ENCODE results near the gene KYNU. TPM values are rescaled to one million over a fixed set of nuclear protein-coding genes. Genes with fewer than 3 reads are reported as not detected.
"Not testable (repeated sequence)": the region's sequence is repeated elsewhere in the genome, so short reads cannot be mapped to it uniquely, and the experiment has no call there.

The KYNU gene
- total RNA-seq, 1 donor from 2014 or later: 1.0 TPM

GRCh38 chr2:142940606-142941223, 63.3 kb downstream of the KYNU start:
- Histone ChIP-seq H3K36me3 (no peaks in the 10 kb centered on the region), H3K27ac (replicated peaks) (no peak overlapping the region), H3K4me3 (no peak overlapping the region), H3K9me3 (replicated peaks) (no peaks in the 10 kb centered on the region), H3K4me1 (no peaks in the 10 kb centered on the region), H3K27me3 (ENCODE audit: low read depth) (no peaks in the 10 kb centered on the region)
- intact Hi-C loops (cut with micrococcal nuclease): no loop called here
- no peak for DNase-seq
- TF ChIP-seq, protein P1, sequence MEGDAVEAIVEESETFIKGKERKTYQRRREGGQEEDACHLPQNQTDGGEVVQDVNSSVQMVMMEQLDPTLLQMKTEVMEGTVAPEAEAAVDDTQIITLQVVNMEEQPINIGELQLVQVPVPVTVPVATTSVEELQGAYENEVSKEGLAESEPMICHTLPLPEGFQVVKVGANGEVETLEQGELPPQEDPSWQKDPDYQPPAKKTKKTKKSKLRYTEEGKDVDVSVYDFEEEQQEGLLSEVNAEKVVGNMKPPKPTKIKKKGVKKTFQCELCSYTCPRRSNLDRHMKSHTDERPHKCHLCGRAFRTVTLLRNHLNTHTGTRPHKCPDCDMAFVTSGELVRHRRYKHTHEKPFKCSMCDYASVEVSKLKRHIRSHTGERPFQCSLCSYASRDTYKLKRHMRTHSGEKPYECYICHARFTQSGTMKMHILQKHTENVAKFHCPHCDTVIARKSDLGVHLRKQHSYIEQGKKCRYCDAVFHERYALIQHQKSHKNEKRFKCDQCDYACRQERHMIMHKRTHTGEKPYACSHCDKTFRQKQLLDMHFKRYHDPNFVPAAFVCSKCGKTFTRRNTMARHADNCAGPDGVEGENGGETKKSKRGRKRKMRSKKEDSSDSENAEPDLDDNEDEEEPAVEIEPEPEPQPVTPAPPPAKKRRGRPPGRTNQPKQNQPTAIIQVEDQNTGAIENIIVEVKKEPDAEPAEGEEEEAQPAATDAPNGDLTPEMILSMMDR (IDR thresholded peaks at IDR 0.05; ENCODE audit: borderline replicate concordance): no peak

GRCh38 chr2:142942690-142943089, 65.2 kb downstream of the KYNU start:
- DNase-seq: no peak
- no peaks in the 10 kb centered on the region for H3K4me1 ChIP-seq
- no peak overlapping the region for H3K4me3 ChIP-seq
- H3K27ac ChIP-seq (replicated peaks): no peak overlapping the region
- H3K36me3 ChIP-seq: no peaks in the 10 kb centered on the region
- TF ChIP-seq, protein P1 (IDR thresholded peaks at IDR 0.05; ENCODE audit: borderline replicate concordance): no peak
- no peaks in the 10 kb centered on the region for H3K9me3 ChIP-seq (replicated peaks)
- H3K27me3 ChIP-seq (ENCODE audit: low read depth): no peaks in the 10 kb centered on the region
- intact Hi-C loops (cut with micrococcal nuclease): no loop called here

DNA sequence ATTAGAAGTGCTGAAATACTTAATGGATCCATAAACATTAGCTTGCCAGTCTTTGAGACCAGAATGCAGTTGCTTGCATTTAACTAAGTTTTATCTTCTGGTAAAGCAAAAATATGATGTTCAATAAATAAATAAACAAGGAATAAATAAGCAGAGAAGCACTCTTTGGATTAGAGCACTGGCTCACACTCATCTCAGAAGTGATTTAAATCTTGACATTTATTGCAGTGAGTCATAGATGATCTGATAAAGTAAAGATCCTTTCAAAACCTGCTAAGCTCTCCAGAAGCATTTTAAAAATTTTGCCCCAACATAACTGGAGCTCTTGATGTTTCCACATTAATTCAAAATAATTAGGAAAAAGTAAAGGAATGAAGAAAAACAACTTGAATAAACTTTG, 66.8 kb downstream of the KYNU start:
- H3K4me1 ChIP-seq: no peaks in the 10 kb centered on the region
- TF ChIP-seq, protein P1 (IDR thresholded peaks at IDR 0.05; ENCODE audit: borderline replicate concordance): no peak
- H3K9me3 ChIP-seq (replicated peaks): no peaks in the 10 kb centered on the region
- intact Hi-C loops (cut with micrococcal nuclease): no loop called here
- H3K27me3 ChIP-seq (ENCODE audit: low read depth): no peaks in the 10 kb centered on the region
- H3K36me3 ChIP-seq: no peaks in the 10 kb centered on the region
- no peak overlapping the region for H3K4me3 ChIP-seq
- H3K27ac ChIP-seq (replicated peaks): no peak overlapping the region
- no peak for DNase-seq

- TF ChIP-seq, protein P1 (IDR thresholded peaks at IDR 0.05; ENCODE audit: borderline replicate concordance): no peak
- Histone ChIP-seq H3K4me3 (no peak overlapping the region), H3K9me3 (replicated peaks) (no peaks in the 10 kb centered on the region), H3K4me1 (no peaks in the 10 kb centered on the region), H3K36me3 (no peaks in the 10 kb centered on the region), H3K27ac (replicated peaks) (no peak overlapping the region), H3K27me3 (ENCODE audit: low read depth) (no peaks in the 10 kb centered on the region)
- intact Hi-C loops (cut with micrococcal nuclease): no loop called here
- no peak for DNase-seq
Measured at GRCh38 chr2:142944721-142945120, 67.3 kb downstream of the KYNU start.

DNA sequence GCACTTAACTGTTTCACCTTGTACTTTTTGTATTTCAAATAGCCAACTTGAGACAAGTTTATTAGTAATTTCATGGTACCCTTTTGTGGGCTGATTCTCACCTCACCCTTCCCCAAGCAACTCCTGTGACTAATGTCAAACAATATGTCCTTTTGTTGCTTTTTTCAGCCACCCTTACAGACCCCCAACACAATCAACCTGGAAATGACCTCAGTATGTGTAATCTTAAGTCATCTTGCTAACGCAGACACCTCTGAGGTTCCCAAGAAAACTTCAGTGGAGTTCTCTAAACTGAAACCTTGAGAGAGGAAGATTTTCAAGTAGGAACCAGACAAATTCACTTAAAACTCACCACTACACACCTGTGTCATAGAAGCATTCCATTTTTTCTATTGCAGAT, 69.5 kb downstream of the KYNU start:
- H3K4me3 ChIP-seq: no peak overlapping the region
- H3K27ac ChIP-seq (replicated peaks): no peak overlapping the region
- intact Hi-C loops (cut with micrococcal nuclease): no loop called here
- no peaks in the 10 kb centered on the region for H3K27me3 ChIP-seq (ENCODE audit: low read depth)
- no peaks in the 10 kb centered on the region for H3K36me3 ChIP-seq
- no peaks in the 10 kb centered on the region for H3K4me1 ChIP-seq
- no peaks in the 10 kb centered on the region for H3K9me3 ChIP-seq (replicated peaks)
- TF ChIP-seq, protein P1 (IDR thresholded peaks at IDR 0.05; ENCODE audit: borderline replicate concordance): no peak
- no peak for DNase-seq

DNA sequence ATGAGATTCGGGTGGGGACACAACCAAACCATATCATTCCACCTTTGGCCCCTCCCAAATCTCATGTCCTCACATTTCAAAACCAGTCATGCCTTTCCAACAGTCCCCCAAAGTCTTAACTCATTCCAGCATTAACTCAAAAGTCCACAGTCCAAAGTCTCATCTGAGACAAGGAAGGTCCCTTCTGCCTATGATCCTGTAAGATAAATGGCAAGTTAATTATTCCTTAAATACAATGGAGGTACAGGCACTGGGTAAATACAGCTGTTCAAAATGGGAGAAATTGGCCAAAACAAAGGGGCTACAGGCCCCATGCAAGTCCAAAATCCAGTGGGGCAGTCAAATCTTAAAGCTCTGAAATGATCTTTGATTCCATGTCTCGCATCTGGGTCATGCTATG, 71.3 kb downstream of the KYNU start:
- H3K4me1 ChIP-seq; H3K27me3 ChIP-seq (ENCODE audit: low read depth); H3K4me3 ChIP-seq; H3K36me3 ChIP-seq; H3K9me3 ChIP-seq (replicated peaks); intact Hi-C loops (cut with micrococcal nuclease); DNase-seq; H3K27ac ChIP-seq (replicated peaks): not testable (repeated sequence)

- H3K36me3 ChIP-seq; DNase-seq; H3K9me3 ChIP-seq (replicated peaks); H3K4me3 ChIP-seq; H3K4me1 ChIP-seq; H3K27ac ChIP-seq (replicated peaks); intact Hi-C loops (cut with micrococcal nuclease); H3K27me3 ChIP-seq (ENCODE audit: low read depth): not testable (repeated sequence)
Measured at GRCh38 chr2:142950323-142950722, 72.9 kb downstream of the KYNU start.
